Measurements from ENCODE around the gene SLC22A31.

DNA sequence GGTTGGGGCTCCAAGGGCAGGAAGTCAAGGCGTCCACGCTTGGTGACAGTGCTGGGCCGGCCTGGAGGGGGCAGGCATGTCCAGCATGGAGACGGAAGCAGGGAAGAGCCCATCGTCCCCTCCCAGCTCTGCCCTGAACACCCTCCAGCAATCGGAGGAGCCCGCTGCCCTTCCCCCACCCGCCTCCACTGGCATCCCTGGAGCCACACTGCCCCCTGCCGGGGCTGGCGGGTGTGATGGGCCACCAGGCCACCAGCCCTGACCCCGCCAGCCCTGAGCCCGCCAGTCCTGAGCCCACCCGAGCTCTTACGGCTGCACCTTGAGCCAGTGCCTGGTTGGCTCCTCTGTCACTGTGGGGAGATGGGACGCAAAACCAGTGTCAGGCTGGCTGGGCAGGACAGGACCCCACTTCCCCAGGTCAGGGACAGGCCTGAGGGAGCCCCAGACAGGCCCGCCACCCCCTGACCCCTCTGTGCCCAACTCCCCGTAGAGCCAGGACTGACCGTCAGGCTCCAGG is 32.9 kb downstream of the SLC22A31 start:
- TF ChIP-seq ATF2 (CRISPR knock-in tag; IDR thresholded peaks at IDR 0.05) (no peak), XRCC5 (IDR thresholded peaks at IDR 0.05; ENCODE audit: low read depth, low read length) (no peak), CTCF (IDR thresholded peaks at IDR 0.05 in 2 of 3, conservative IDR thresholded peaks at IDR 0.05 in 1 of 3; ENCODE audit: insufficient read depth in 2 of 3, low read depth in 1 of 3, low read length in 3 of 3) (peak; percentile 92 to 97 (median 95))
